ENCODE measurements around the gene PIKFYVE. TPM values are rescaled to one million over a fixed set of nuclear protein-coding genes. Genes with fewer than 3 reads are reported as not detected.
"Not testable (repeated sequence)": the region's sequence is repeated elsewhere in the genome, so short reads cannot be mapped to it uniquely, and the experiment has no call there.

PIKFYVE gene
- 13.5 TPM for polyA plus RNA-seq (2012; ENCODE audit: missing spikeins)

DNA sequence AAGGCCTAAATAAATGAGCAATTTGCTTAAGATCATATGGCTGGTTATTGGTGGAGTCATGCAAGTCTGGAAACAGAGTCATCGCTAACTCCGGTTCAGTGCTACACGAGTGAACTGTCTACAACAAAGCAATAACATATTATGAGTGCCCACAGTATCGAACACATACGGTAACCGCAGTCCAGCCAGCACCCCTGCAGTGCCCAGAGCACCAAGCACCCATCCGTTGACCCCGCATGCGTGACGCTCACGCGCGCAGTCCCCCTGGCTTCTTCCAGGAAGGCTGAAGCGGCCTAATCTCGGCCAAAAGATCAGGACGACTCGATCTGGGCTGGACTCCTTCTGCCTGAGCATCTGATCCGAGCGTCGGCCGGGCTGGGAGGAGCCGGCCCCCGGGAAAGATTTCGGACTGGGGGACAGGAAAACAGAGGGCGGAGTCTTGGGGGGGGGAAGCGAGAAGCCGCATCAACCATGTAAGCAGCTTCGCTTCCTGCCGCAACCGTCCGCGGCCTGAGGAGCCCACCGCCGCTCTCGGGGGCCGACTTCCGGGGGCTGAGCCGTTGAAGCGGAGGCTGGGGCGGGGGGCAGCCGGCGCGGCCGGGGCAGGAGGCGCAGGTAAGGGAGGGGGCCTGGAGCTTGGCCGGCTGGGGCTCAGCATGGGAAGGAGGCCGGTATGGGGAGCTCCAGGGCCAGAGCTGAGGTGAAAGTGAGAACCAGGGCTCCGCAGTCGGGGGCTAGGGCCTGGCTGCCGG is at the start of gene PIKFYVE:
Gene PIKFYVE (plus strand): TSS at position 455 of the 752 bp plus-strand sequence. CDS start 5,265 bp downstream, outside the sequence.
- TF ChIP-seq POLR2A (IDR thresholded peaks at IDR 0.05; ENCODE audit: low read depth, low read length) (peak; percentile 64; the same call in 1 of the 2 replicates), TAF1 (IDR thresholded peaks at IDR 0.05; ENCODE audit: borderline replicate concordance, low read depth, low read length) (0 out of 2 replicates have a peak, but pooled peaks have one; percentile 19), POLR2AphosphoS5 (IDR thresholded peaks at IDR 0.05; ENCODE audit: low read depth, low read length) (peak; percentile 54)
- FAIRE-seq (peak; percentile 99), DNase-seq (ENCODE audit: insufficient read length) (peak; percentile 85)

- DNase-seq (ENCODE audit: insufficient read length), result not testable (repeated sequence)
Observed at GRCh38 chr2:208221873-208222272, 44.2 kb upstream of the PIKFYVE start.

DNA sequence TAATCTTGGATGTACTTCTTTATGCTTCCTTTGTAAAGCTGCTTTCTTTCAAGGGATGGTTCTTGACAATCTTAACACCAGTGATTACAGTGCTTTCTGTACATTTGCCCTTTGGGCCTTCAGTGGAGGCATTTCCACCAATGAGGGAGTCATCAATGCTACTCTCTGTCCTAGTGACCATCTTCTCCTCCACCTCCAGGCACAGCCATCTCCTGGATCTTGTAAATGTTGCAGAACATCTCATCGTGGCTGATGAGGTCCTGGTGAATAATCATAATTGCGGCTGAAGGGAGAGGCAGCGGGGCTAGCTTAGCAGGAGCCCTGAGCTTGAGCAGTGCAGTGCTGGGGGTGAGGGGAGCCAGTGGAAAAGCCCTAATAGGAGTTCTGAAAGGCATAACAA is 43.7 kb upstream of the PIKFYVE start:
- TF ChIP-seq POLR2A (IDR thresholded peaks at IDR 0.05; ENCODE audit: low read depth, low read length) (no peak), TAF1 (IDR thresholded peaks at IDR 0.05; ENCODE audit: borderline replicate concordance, low read depth, low read length) (no peak), POLR2AphosphoS5 (IDR thresholded peaks at IDR 0.05; ENCODE audit: low read depth, low read length) (no peak)
- no peak for DNase-seq (ENCODE audit: insufficient read length)
- FAIRE-seq, result no peak

More at GRCh38 chr2:208221873-208222272, 44.2 kb upstream of the PIKFYVE start:
- not testable (repeated sequence) for FAIRE-seq

DNA sequence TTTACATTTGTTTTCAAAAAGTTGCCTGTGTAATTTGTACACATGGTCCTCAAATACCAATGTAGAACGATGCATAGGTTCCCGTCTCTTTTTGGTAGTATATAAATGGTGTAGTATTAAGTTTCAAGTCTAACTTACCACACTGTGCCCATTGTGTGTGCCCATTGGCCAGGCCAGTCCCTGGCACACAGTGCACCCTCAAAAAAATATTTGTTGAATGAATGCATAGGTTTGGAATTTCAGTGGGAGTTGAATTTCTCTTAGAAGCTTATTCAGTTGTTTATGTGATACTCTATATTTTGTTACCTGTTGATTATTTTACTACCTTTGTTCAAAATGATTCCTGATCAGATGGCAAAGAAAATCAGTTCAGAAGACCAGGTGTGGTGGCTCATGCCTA is 41.3 kb upstream of the PIKFYVE start:
- DNase-seq (ENCODE audit: insufficient read length) (no peak), FAIRE-seq (no peak)
- TF ChIP-seq POLR2AphosphoS5 (IDR thresholded peaks at IDR 0.05; ENCODE audit: low read depth, low read length) (no peak), POLR2A (IDR thresholded peaks at IDR 0.05; ENCODE audit: low read depth, low read length) (no peak), TAF1 (IDR thresholded peaks at IDR 0.05; ENCODE audit: borderline replicate concordance, low read depth, low read length) (no peak)

GRCh38 chr2:208227581-208228232 is 38.3 kb upstream of the PIKFYVE start:
- TF ChIP-seq POLR2AphosphoS5 (IDR thresholded peaks at IDR 0.05; ENCODE audit: low read depth, low read length) (no peak), POLR2A (IDR thresholded peaks at IDR 0.05; ENCODE audit: low read depth, low read length) (no peak), TAF1 (IDR thresholded peaks at IDR 0.05; ENCODE audit: borderline replicate concordance, low read depth, low read length) (no peak)
- DNase-seq (ENCODE audit: insufficient read length) (no peak), FAIRE-seq (no peak)

- no peak for TF ChIP-seq TAF1 (IDR thresholded peaks at IDR 0.05; ENCODE audit: borderline replicate concordance, low read depth, low read length)
- no peak for TF ChIP-seq POLR2AphosphoS5 (IDR thresholded peaks at IDR 0.05; ENCODE audit: low read depth, low read length)
- no peak for TF ChIP-seq POLR2A (IDR thresholded peaks at IDR 0.05; ENCODE audit: low read depth, low read length)
- no peak for FAIRE-seq
Observed at GRCh38 chr2:208228476-208228875, 37.6 kb upstream of the PIKFYVE start.

DNA sequence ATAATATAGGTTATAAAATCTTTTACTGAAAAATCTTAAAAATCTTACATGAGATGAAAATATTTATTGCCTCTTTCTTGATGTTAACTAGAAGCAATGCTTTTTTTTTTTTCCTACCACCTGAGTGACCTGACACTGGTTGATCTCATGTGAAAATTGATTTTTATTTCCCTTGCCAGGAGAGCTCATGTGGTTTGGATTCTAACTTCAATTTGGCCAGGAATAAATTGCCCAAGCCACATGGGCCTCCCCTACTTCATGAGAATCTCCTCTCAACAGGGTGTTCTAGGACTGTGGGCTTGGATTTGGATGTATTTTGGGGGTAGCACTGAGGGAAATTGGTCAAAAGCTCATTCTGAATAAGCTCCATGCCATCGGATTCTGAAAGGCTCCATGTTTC is 31.3 kb upstream of the PIKFYVE start:
- DNase-seq (ENCODE audit: insufficient read length) (no peak), FAIRE-seq (no peak)
- TF ChIP-seq TAF1 (IDR thresholded peaks at IDR 0.05; ENCODE audit: borderline replicate concordance, low read depth, low read length), result no peak
- TF ChIP-seq POLR2A (IDR thresholded peaks at IDR 0.05; ENCODE audit: low read depth, low read length), result no peak
- no peak for TF ChIP-seq POLR2AphosphoS5 (IDR thresholded peaks at IDR 0.05; ENCODE audit: low read depth, low read length)

More at GRCh38 chr2:208228476-208228875, 37.6 kb upstream of the PIKFYVE start:
- DNase-seq (ENCODE audit: insufficient read length), result no peak

DNA sequence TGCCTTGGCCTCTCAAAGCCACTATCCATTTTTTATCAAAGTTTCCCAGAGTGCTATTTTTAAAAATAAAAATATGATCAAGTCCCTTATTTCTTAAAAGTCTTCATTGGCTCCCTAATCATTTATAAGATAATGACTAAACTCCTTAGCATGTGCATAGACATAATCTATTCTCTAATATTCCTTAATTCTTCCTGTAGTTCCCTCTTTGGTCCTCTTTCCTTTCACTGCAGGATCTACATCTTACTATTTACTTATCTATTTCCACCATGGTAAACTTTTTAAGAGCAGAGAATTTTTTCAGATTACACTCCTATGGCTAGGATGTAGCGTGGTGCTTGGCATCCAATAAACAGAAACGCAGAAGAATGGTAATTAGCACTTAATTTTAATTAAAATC is 30.2 kb upstream of the PIKFYVE start:
- DNase-seq (ENCODE audit: insufficient read length), result no peak
- no peak for FAIRE-seq
- no peak for TF ChIP-seq POLR2AphosphoS5 (IDR thresholded peaks at IDR 0.05; ENCODE audit: low read depth, low read length)
- TF ChIP-seq POLR2A (IDR thresholded peaks at IDR 0.05; ENCODE audit: low read depth, low read length), result no peak
- no peak for TF ChIP-seq TAF1 (IDR thresholded peaks at IDR 0.05; ENCODE audit: borderline replicate concordance, low read depth, low read length)

- no peak for FAIRE-seq
- TF ChIP-seq TAF1 (IDR thresholded peaks at IDR 0.05; ENCODE audit: borderline replicate concordance, low read depth, low read length) (no peak), POLR2AphosphoS5 (IDR thresholded peaks at IDR 0.05; ENCODE audit: low read depth, low read length) (no peak), POLR2A (IDR thresholded peaks at IDR 0.05; ENCODE audit: low read depth, low read length) (no peak)
- no peak for DNase-seq (ENCODE audit: insufficient read length)
Observed at GRCh38 chr2:208239770-208240493, 26.1 kb upstream of the PIKFYVE start.

DNA sequence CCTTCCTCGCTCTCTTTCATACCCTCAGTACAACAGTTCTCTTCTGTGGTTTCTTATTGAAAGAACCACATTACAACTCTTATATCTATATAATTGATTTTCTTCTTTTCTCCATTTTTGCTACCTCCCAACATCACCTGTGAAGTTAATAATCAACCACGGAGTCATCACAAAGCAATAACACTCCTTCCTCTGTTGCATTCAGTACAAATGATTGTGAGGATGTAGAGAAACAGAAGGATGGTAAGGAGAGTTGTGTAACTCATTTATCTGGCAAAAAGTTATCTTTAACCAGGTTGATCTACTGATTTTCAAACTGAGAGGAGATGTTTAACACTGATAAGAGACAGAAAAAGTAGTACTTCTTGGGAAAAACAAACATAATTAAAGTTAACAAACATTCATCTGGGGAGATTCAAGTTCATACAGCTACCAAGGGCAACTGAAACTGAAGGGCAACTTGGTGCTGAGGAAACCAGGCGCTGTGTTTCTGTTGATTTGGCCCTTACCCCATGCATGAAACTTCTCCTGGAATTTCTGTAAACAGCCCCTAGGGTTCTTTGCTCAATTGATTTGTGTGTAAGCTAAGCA is 25.3 kb upstream of the PIKFYVE start:
- no peak for DNase-seq (ENCODE audit: insufficient read length)
- TF ChIP-seq POLR2A (IDR thresholded peaks at IDR 0.05; ENCODE audit: low read depth, low read length) (no peak), TAF1 (IDR thresholded peaks at IDR 0.05; ENCODE audit: borderline replicate concordance, low read depth, low read length) (no peak), POLR2AphosphoS5 (IDR thresholded peaks at IDR 0.05; ENCODE audit: low read depth, low read length) (no peak)
- FAIRE-seq, result no peak

DNA sequence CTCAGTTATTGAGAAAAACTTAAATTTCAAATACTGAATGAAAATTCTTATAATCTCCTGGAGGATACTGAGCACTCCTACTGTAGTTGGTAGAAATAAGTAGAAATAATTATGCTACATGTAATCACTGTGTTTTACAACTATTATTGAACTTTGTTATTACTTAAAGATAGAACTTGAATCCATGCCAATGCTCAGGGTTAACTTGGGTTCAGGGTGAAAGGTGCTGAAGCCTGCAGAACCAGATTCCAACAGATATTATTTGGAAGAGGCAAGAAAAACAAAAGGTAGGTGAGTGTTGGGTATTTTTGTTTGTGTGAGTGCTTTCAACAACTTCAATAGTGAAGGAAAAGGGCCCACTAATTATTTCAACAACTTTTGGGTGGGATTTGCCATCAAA is 21.6 kb upstream of the PIKFYVE start:
- TF ChIP-seq TAF1 (IDR thresholded peaks at IDR 0.05; ENCODE audit: borderline replicate concordance, low read depth, low read length) (no peak), POLR2AphosphoS5 (IDR thresholded peaks at IDR 0.05; ENCODE audit: low read depth, low read length) (no peak), POLR2A (IDR thresholded peaks at IDR 0.05; ENCODE audit: low read depth, low read length) (no peak)
- DNase-seq (ENCODE audit: insufficient read length), result no peak
- no peak for FAIRE-seq
